ENCODE results near the gene TOE1. TPM values are rescaled to one million over a fixed set of nuclear protein-coding genes. Genes with fewer than 3 reads are reported as not detected.
A peak's percentile ranks its signal among the peaks of the same experiment; 100 is the strongest.

TOE1 gene
- total and polyA plus RNA-seq, 9 of the 15 experiments (the other 6 are each of a cell fraction or from before 2014, with no cell fraction given), result 32.1 to 85.7 (median 38.0) TPM

GRCh38 chr1:45304311-45305081, 35.5 kb upstream of the TOE1 start (continued):
- TF ChIP-seq ETV5 (CRISPR knock-in tag; IDR thresholded peaks at IDR 0.05; ENCODE audit: low read depth) (peak; percentile 4; the same call in 1 of the 2 replicates), SP2 (IDR thresholded peaks at IDR 0.05; ENCODE audit: extremely low read depth, low read depth, low read length, poor library complexity, severe bottlenecking) (no peak), PRMT5 (CRISPR knock-in tag; IDR thresholded peaks at IDR 0.05) (no peak), ILF3 (IDR thresholded peaks at IDR 0.05; ENCODE audit: borderline replicate concordance) (no peak), KDM2B (CRISPR knock-in tag; IDR thresholded peaks at IDR 0.05) (no peak), NFRKB (IDR thresholded peaks at IDR 0.05; ENCODE audit: low read depth) (0 out of 2 replicates have a peak, but pooled peaks have one; percentile 3), HDAC8 (tag; IDR thresholded peaks at IDR 0.05) (0 out of 2 replicates have a peak, but pooled peaks have one; percentile 1), TEAD2 (tag; IDR thresholded peaks at IDR 0.05) (no peak), UBTF (IDR thresholded peaks at IDR 0.05; ENCODE audit: borderline replicate concordance in 1 of 2, low read depth in 2 of 2, low read length in 2 of 2) (0 out of 4 replicates have a peak, but pooled peaks of 1 of the 2 experiments have one; percentile 34), ARID2 (IDR thresholded peaks at IDR 0.05) (0 out of 2 replicates have a peak, but pooled peaks have one; percentile 1), ZBTB33 (CRISPR knock-in tag; IDR thresholded peaks at IDR 0.05) (no peak), HNRNPL (IDR thresholded peaks at IDR 0.05; ENCODE audit: low read depth, low read length) (no peak; the same call in 1 of the 2 replicates), TRIM25 (IDR thresholded peaks at IDR 0.05; ENCODE audit: borderline replicate concordance) (peak; percentile 68; the same call in 1 of the 2 replicates), MTA1 (IDR thresholded peaks at IDR 0.05; ENCODE audit: borderline replicate concordance) (no peak), NFXL1 (CRISPR knock-in tag; IDR thresholded peaks at IDR 0.05) (no peak), CBX3 (IDR thresholded peaks at IDR 0.05; ENCODE audit: borderline replicate concordance in 1 of 2, low read length in 2 of 2) (no peak), MECOM (CRISPR knock-in tag; IDR thresholded peaks at IDR 0.05) (no peak), FOXP4 (CRISPR knock-in tag; IDR thresholded peaks at IDR 0.05; ENCODE audit: borderline replicate concordance) (no peak), SP1 (CRISPR knock-in tag; IDR thresholded peaks at IDR 0.05) (no peak)

Data from K562 (cell line).